HEK293 (cell line): ENCODE measurements around the gene KRT80.
A peak's percentile ranks its signal among the peaks of the same experiment; 100 is the strongest.

Source experiments
- CTCF ChIA-PET: fragments of 350-600 bp; formaldehyde crosslinking; extraction: SDS; loops from one replicate; lab custom pipeline; 2021; ENCODE audit warnings: antibody characterized with exemption; lab: Yijun Ruan, JAX
- POLR2A ChIA-PET: fragments of 300-600 bp; formaldehyde crosslinking; extraction: SDS; loops from one replicate; lab custom pipeline; 2020; ENCODE audit warnings: antibody characterized with exemption, inconsistent platforms; lab: Yijun Ruan, JAX
- H3K27ac ChIP-seq: fragments of 200-500 bp; sonication (Bioruptor generic); 2 replicates; pipeline ENCODE4 v1.5.1; 2014; ENCODE audit warnings: low read depth, low read length, control low read depth, inconsistent platforms; ENCODE audit errors: extremely low read depth
- H3K36me3 ChIP-seq, 2 experiments: fragments of 200-500 bp in 1 of 2; sonication (Bioruptor generic) in 1 of 2; 1 replicate in 1 of 2; 2 replicates in 1 of 2; pipeline ENCODE4 v1.5.1; 2014 to 2017; ENCODE audit warnings: inconsistent platforms in 2 of 2, low read length in 2 of 2; ENCODE audit not compliant: control insufficient read depth in 2 of 2, insufficient read depth in 1 of 2
- H3K4me1 ChIP-seq: fragments of 200-500 bp; sonication (Bioruptor generic); 2 replicates; pipeline ENCODE4 v1.5.1; 2014; ENCODE audit warnings: mild to moderate bottlenecking, low read length, inconsistent platforms; ENCODE audit not compliant: control insufficient read depth, insufficient read depth
- H3K4me3 ChIP-seq: 2 replicates; pipeline ENCODE4 v1.5.1; 2011; ENCODE audit warnings: low read depth, mild to moderate bottlenecking, control low read depth, low read length, moderate library complexity
- H3K9me3 ChIP-seq: fragments of 200-500 bp; sonication (Bioruptor generic); 2 replicates; pipeline ENCODE4 v1.5.1; 2014; ENCODE audit warnings: low read depth, low read length, inconsistent platforms; ENCODE audit not compliant: control insufficient read depth, insufficient read depth
- GLIS1 ChIP-seq: fragments of 450-650 bp; formaldehyde crosslinking; IDR thresholded peaks from 2 replicates; pipeline ENCODE4 v1.5.1; 2016; ENCODE audit warnings: missing biosample characterization, missing genetic modification characterization
- MEIS1 ChIP-seq: sonication (generic); formaldehyde crosslinking; IDR thresholded peaks from 2 replicates; pipeline ENCODE4 v1.8.1; 2022; ENCODE audit warnings: missing genetic modification reagents, mild to moderate bottlenecking, borderline replicate concordance
- SCRT1 ChIP-seq: fragments of 450-650 bp; formaldehyde crosslinking; IDR thresholded peaks from 2 replicates; pipeline ENCODE4 v1.5.1; 2016; ENCODE audit warnings: missing biosample characterization, missing genetic modification characterization, borderline replicate concordance
- SP2 ChIP-seq: fragments of 450-650 bp; formaldehyde crosslinking; IDR thresholded peaks from 2 replicates; pipeline ENCODE4 v1.5.1; 2016; ENCODE audit warnings: missing biosample characterization, missing genetic modification characterization
- ZBTB20 ChIP-seq: fragments of 450-650 bp; formaldehyde crosslinking; IDR thresholded peaks from 2 replicates; pipeline ENCODE4 v1.5.1; 2016; ENCODE audit warnings: missing biosample characterization, missing genetic modification characterization
- ZIC2 ChIP-seq: fragments of 450-650 bp; formaldehyde crosslinking; IDR thresholded peaks from 2 replicates; pipeline ENCODE4 v1.5.1; 2016; ENCODE audit warnings: missing biosample characterization, missing genetic modification characterization
- ZNF133 ChIP-seq: fragments of 450-650 bp; formaldehyde crosslinking; IDR thresholded peaks from 2 replicates; pipeline ENCODE4 v1.5.1; 2016; ENCODE audit warnings: missing biosample characterization, missing genetic modification characterization
- ZNF157 ChIP-seq: fragments of 450-650 bp; formaldehyde crosslinking; IDR thresholded peaks from 2 replicates; pipeline ENCODE4 v1.5.1; 2016; ENCODE audit warnings: missing biosample characterization, missing genetic modification characterization
- ZNF184 ChIP-seq: fragments of 450-650 bp; IDR thresholded peaks from 2 replicates; pipeline ENCODE4 v1.5.1; 2018; ENCODE audit warnings: missing biosample characterization, mild to moderate bottlenecking, missing genetic modification characterization
- ZNF335 ChIP-seq: fragments of 450-650 bp; formaldehyde crosslinking; conservative IDR thresholded peaks from 2 replicates; pipeline ENCODE4 v1.5.1; 2016; ENCODE audit warnings: missing biosample characterization, missing genetic modification characterization
- ZNF354C ChIP-seq: fragments of 450-650 bp; formaldehyde crosslinking; IDR thresholded peaks from 2 replicates; pipeline ENCODE4 v1.5.1; 2016; ENCODE audit warnings: missing biosample characterization, missing genetic modification characterization, low read depth, borderline replicate concordance
- ZNF600 ChIP-seq: fragments of 450-650 bp; formaldehyde crosslinking; IDR thresholded peaks from 2 replicates; pipeline ENCODE4 v1.5.1; 2016; ENCODE audit warnings: missing biosample characterization, missing genetic modification characterization
- ZNF664 ChIP-seq: fragments of 450-650 bp; formaldehyde crosslinking; IDR thresholded peaks from 2 replicates; pipeline ENCODE4 v1.5.1; 2016; ENCODE audit warnings: missing biosample characterization, missing genetic modification characterization
- TF ChIP-seq, protein P1 (sequence below): fragments of 450-650 bp; formaldehyde crosslinking; IDR thresholded peaks from 2 replicates; pipeline ENCODE4 v1.5.1; 2016; ENCODE audit warnings: missing biosample characterization, missing genetic modification characterization
- TF ChIP-seq, protein P2 (sequence below): fragments of 450-650 bp; formaldehyde crosslinking; IDR thresholded peaks from 2 replicates; pipeline ENCODE4 v1.5.1; 2016; ENCODE audit warnings: missing biosample characterization, missing genetic modification characterization
- TF ChIP-seq, protein P3 (sequence below): fragments of 450-650 bp; formaldehyde crosslinking; IDR thresholded peaks from 2 replicates; pipeline ENCODE4 v1.5.1; 2016; ENCODE audit warnings: missing biosample characterization, missing genetic modification characterization, low read depth
- TF ChIP-seq, protein P4 (sequence below): fragments of 450-650 bp; formaldehyde crosslinking; IDR thresholded peaks from 2 replicates; pipeline ENCODE4 v1.5.1; 2016; ENCODE audit warnings: missing biosample characterization, missing genetic modification characterization

The KRT80 gene

DNA sequence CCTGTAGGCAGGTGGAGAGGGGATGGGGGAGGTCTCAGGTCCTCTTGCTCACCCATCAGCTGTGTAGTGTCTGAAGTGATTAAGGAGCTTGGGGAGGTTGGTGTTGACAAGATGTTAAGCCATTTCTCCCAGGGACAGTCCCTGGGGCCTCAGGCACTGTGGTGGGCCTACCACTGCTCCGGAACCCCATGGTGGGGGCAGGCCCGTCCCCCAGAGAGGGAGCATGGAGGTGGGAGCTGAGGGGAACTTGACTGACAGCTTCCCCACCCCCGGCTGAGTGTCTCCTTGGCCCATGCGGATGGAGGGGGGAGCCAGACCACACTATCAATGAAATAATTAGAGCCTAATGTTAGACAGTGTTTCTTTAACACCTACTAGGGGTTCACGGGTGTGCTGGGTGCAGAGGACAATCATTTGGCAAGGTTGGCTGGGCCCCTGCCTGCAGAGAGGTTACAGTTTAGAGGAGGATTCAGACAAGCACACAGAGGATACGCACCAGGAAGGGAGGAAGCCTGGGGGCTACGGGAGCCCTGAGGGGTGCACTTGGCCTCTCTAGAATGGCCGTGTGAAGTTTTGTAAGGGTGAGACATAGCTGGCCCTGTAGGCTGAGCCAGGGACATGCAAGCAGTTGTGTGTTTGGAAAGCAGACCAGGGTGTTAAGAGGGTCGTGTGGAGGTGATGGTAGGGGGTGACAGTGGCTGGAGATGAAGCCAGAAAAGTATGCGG lies 19.3 kb upstream of the KRT80 start:
- POLR2A ChIA-PET = interaction anchor here (1.2 kb wide), 1 partner anchor 68 kb away, joined by 3 read pairs; no protein-coding TSS in a partner anchor
- CTCF ChIA-PET = interaction anchor here (0.6 to 8.0 kb wide), 13 partner anchors 9 to 184 kb away, joined by 3 to 62 read pairs (median 4); no protein-coding TSS in a partner anchor
- TF ChIP-seq, protein P1, sequence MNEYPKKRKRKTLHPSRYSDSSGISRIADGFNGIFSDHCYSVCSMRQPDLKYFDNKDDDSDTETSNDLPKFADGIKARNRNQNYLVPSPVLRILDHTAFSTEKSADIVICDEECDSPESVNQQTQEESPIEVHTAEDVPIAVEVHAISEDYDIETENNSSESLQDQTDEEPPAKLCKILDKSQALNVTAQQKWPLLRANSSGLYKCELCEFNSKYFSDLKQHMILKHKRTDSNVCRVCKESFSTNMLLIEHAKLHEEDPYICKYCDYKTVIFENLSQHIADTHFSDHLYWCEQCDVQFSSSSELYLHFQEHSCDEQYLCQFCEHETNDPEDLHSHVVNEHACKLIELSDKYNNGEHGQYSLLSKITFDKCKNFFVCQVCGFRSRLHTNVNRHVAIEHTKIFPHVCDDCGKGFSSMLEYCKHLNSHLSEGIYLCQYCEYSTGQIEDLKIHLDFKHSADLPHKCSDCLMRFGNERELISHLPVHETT = no peak
- peak; percentile 92 for TF ChIP-seq GLIS1 (tag by site-specific recombination)
- no peak for TF ChIP-seq ZNF664 (tag by site-specific recombination)
- TF ChIP-seq ZNF184 (tag by site-specific recombination) = no peak
- TF ChIP-seq ZNF133 = no peak
- TF ChIP-seq ZNF157 = no peak
- no peak for TF ChIP-seq SCRT1 (tag by site-specific recombination)
- TF ChIP-seq ZNF600 (tag by site-specific recombination) = no peak
- TF ChIP-seq, protein P2, sequence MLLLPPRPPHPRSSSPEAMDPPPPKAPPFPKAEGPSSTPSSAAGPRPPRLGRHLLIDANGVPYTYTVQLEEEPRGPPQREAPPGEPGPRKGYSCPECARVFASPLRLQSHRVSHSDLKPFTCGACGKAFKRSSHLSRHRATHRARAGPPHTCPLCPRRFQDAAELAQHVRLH = no peak
- peak; percentile 44; the same call in 1 of the 2 replicates for TF ChIP-seq ZIC2
- TF ChIP-seq ZNF335 = peak; percentile 40
- TF ChIP-seq ZNF354C (tag by site-specific recombination) = no peak
- no peak for TF ChIP-seq ZBTB20 (tag by site-specific recombination)
- H3K9me3 ChIP-seq = no peaks in the 10 kb centered on the region
- no peaks in the 10 kb centered on the region; the same call in 1 of the 2 replicates for H3K4me1 ChIP-seq
- no peak overlapping the region for H3K27ac ChIP-seq
- H3K4me3 ChIP-seq = no peak overlapping the region
- H3K36me3 ChIP-seq = no peaks in the 10 kb centered on the region

DNA sequence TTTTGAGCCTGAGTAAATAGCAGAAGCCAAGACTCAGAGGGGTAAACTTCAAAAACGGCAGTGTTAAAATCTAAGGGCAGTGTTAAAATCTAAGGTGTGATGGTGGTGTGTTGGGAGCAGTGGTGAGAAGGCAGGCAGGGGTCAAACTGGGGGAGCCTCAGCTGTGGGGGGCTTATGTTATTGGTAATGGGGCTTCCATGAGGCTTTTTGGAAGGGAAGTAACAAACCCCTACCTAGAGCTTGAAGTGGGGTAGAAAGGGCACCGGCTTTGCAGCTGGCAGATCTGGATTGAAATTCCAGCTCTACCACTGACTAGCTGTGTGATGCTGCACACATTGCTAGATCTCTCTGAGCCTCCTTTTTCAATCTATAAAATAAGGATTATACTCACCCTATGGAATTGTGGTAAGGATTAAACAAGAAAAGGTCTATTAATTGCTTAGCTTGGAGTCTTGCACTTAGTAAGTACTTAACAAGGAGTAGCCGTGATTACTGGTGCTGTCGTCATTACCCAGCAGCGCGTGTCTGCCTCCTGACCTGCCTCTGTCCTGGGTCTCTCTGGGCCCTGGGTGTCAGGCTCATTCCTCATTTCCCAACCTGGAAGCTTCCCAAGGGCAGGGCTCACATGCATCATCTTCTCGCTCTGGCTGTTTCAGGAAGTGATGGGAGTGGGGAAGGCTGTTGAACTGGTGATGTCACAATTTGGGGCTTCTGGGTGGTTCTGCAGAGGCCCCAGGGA lies 18.5 kb upstream of the KRT80 start:
- H3K36me3 ChIP-seq = no peaks in the 10 kb centered on the region
- H3K27ac ChIP-seq = no peak overlapping the region
- no peaks in the 10 kb centered on the region for H3K4me1 ChIP-seq
- POLR2A ChIA-PET = interaction anchor here (1.2 kb wide), 1 partner anchor 69 kb away, joined by 3 read pairs; no protein-coding TSS in a partner anchor
- H3K9me3 ChIP-seq = no peaks in the 10 kb centered on the region
- no peak for TF ChIP-seq MEIS1 (CRISPR knock-in tag)
- TF ChIP-seq, protein P3, sequence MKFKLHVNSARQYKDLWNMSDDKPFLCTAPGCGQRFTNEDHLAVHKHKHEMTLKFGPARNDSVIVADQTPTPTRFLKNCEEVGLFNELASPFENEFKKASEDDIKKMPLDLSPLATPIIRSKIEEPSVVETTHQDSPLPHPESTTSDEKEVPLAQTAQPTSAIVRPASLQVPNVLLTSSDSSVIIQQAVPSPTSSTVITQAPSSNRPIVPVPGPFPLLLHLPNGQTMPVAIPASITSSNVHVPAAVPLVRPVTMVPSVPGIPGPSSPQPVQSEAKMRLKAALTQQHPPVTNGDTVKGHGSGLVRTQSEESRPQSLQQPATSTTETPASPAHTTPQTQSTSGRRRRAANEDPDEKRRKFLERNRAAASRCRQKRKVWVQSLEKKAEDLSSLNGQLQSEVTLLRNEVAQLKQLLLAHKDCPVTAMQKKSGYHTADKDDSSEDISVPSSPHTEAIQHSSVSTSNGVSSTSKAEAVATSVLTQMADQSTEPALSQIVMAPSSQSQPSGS = peak; percentile 27; the same call in 1 of the 2 replicates
- no peak for TF ChIP-seq SP2 (tag by site-specific recombination)
- TF ChIP-seq, protein P4, sequence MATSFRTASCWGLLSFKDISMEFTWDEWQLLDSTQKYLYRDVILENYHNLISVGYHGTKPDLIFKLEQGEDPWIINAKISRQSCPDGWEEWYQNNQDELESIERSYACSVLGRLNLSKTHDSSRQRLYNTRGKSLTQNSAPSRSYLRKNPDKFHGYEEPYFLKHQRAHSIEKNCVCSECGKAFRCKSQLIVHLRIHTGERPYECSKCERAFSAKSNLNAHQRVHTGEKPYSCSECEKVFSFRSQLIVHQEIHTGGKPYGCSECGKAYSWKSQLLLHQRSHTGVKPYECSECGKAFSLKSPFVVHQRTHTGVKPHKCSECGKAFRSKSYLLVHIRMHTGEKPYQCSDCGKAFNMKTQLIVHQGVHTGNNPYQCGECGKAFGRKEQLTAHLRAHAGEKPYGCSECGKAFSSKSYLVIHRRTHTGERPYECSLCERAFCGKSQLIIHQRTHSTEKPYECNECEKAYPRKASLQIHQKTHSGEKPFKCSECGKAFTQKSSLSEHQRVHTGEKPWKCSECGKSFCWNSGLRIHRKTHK (tag by site-specific recombination) = no peak
- CTCF ChIA-PET = interaction anchor here (0.5 to 8.0 kb wide), 11 partner anchors 8 to 68 kb away, joined by 3 to 62 read pairs (median 4); partner anchors contain the start of gene KRT80
- H3K4me3 ChIP-seq = no peak overlapping the region
